ENCODE measurements around the gene SPAG16. TPM values are rescaled to one million over a fixed set of nuclear protein-coding genes. Genes with fewer than 3 reads are reported as not detected.

SPAG16 gene
- total RNA-seq, 1 experiment from 2014 or later, result 0.30 TPM

DNA sequence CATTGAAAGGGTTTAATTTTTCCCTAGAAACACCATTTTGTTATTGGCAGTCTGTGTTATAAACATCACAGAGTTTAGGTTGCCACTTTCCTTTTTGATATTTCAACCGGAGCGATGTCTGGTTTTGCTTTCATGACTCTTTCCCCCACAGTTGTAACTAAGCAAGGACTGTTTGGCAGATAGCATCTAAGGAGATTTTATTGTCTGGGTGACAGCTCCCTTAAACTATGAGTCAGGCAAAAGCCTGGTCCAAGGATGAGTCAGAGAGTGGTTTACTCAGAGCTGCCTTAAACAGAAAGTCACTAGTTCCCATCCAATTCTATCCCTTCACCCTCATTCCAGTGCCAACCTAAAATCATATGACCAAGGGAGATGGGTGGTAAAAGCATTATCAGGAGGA is 785.0 kb downstream of the SPAG16 start (continued):
- TF ChIP-seq TCF7L2 (IDR thresholded peaks at IDR 0.05; ENCODE audit: borderline replicate concordance, extremely low read depth, insufficient read depth, insufficient read length), result peak; percentile 52

DNA sequence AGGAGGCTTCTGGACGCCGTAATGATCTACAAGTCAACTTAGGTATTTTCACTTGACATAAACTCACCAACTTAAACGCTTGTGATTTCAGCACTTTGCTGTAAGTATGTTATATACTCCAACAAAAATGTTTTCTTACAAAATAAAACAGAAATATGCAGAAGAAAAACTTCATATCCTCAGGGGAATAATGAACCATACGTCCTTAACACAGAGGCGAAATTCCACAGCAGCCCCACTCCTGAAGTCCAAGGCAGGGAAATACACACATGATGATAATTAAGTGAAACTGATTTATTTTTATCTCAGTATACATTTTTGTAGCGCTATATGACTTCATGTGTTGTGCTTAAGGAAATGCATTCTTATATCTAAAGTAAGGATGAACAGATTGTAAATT is 791.2 kb downstream of the SPAG16 start:
- no peaks in the 10 kb centered on the region for H3K27me3 ChIP-seq (ENCODE audit: insufficient read depth, low read length)
- intact Hi-C loops (cut with micrococcal nuclease), result no loop called here
- H2AFZ ChIP-seq (ENCODE audit: low read depth, low read length, poor library complexity, severe bottlenecking), result no peak overlapping the region
- no peak for DNase-seq (ENCODE audit: low read depth, low spot score)
- no peak overlapping the region for H3K27ac ChIP-seq (ENCODE audit: low read depth, low read length)
- H3K9me3 ChIP-seq (ENCODE audit: control insufficient read depth in 1 of 2, insufficient read depth in 1 of 2, low read depth in 1 of 2, low read length in 2 of 2), result no peaks in the 10 kb centered on the region
- POLR2A ChIA-PET, result no interaction called here
- H3K9me2 ChIP-seq (ENCODE audit: insufficient read depth), result no peaks in the 10 kb centered on the region
- no peaks in the 10 kb centered on the region for H3K36me3 ChIP-seq (ENCODE audit: control insufficient read depth in 1 of 2, insufficient read depth in 2 of 2, low read length in 2 of 2)
- ATAC-seq, result no peak
- H3K4me1 ChIP-seq (ENCODE audit: control insufficient read depth in 1 of 2, insufficient read depth in 2 of 2, low read length in 2 of 2), result no peaks in the 10 kb centered on the region
- no peak for TF ChIP-seq EGR1 (IDR thresholded peaks at IDR 0.05; ENCODE audit: low read depth)
- no peak for TF ChIP-seq SRF (IDR thresholded peaks at IDR 0.05; ENCODE audit: low read depth)
- CTCF ChIA-PET, result no interaction called here
- H3K4me3 ChIP-seq (replicated peaks in 1 of 2; ENCODE audit: low read depth in 1 of 2, low read length in 2 of 2), result no peak overlapping the region
- RAD21 ChIA-PET (ENCODE audit: low non-redundant PET in 1 of 2, low total read pairs in 2 of 2, uncharacterized antibody in 2 of 2, unreplicated experiment in 2 of 2), result no interaction called here
- no peaks in the 10 kb centered on the region for H4K20me1 ChIP-seq (ENCODE audit: insufficient read depth)
- H3K79me2 ChIP-seq (ENCODE audit: insufficient read depth, low read length), result no peaks in the 10 kb centered on the region
- H3K9ac ChIP-seq (ENCODE audit: low read length), result no peak overlapping the region
- no TSS peak for BruUV-seq (replicated peaks)
- H3K4me2 ChIP-seq (ENCODE audit: low read length), result no peak overlapping the region

DNA sequence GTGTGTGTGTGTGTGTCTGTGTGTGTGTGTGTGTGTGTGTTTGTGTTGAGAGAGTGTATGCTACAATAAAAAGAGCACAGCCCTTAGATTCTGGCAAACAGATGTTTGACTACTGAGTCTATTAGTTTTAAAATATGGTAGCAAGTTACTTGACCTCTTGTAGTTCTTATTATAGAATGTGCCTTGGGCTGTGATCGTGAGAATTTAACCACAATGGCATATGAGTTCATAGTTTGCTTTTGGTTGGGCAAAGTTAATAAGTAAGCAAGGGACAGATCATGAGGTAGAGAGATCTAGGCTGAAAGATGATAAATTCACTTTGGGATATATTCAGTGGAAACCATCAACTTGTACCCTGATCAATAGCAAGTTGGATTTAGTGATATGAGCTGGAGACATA is 792.3 kb downstream of the SPAG16 start:
- DNase-seq (ENCODE audit: low read depth, low spot score), result no peak
- no peak overlapping the region for H2AFZ ChIP-seq (ENCODE audit: low read depth, low read length, poor library complexity, severe bottlenecking)
- no TSS peak for BruUV-seq (replicated peaks)
- no peaks in the 10 kb centered on the region for H3K27me3 ChIP-seq (ENCODE audit: insufficient read depth, low read length)
- RAD21 ChIA-PET (ENCODE audit: low non-redundant PET in 1 of 2, low total read pairs in 2 of 2, uncharacterized antibody in 2 of 2, unreplicated experiment in 2 of 2), result no interaction called here
- no peak overlapping the region for H3K9ac ChIP-seq (ENCODE audit: low read length)
- no peaks in the 10 kb centered on the region for H3K9me2 ChIP-seq (ENCODE audit: insufficient read depth)
- CTCF ChIA-PET, result no interaction called here
- POLR2A ChIA-PET, result no interaction called here
- no peaks in the 10 kb centered on the region for H3K36me3 ChIP-seq (ENCODE audit: control insufficient read depth in 1 of 2, insufficient read depth in 2 of 2, low read length in 2 of 2)
- H3K79me2 ChIP-seq (ENCODE audit: insufficient read depth, low read length), result no peaks in the 10 kb centered on the region
- no peaks in the 10 kb centered on the region for H3K4me1 ChIP-seq (ENCODE audit: control insufficient read depth in 1 of 2, insufficient read depth in 2 of 2, low read length in 2 of 2)
- TF ChIP-seq POLR2A (IDR thresholded peaks at IDR 0.05; ENCODE audit: borderline replicate concordance, extremely low read depth, insufficient read depth, insufficient read length) (no peak), SIN3A (IDR thresholded peaks at IDR 0.05; ENCODE audit: low read depth) (no peak), POLR2AphosphoS5 (IDR thresholded peaks at IDR 0.05; ENCODE audit: low read depth, low read length) (no peak), TCF7L2 (IDR thresholded peaks at IDR 0.05; ENCODE audit: borderline replicate concordance, extremely low read depth, insufficient read depth, insufficient read length) (no peak), JUND (IDR thresholded peaks at IDR 0.05) (no peak), FOSL1 (IDR thresholded peaks at IDR 0.05; ENCODE audit: low read depth) (no peak), SP1 (IDR thresholded peaks at IDR 0.05; ENCODE audit: low read depth) (no peak)
- TF ChIP-seq, protein P1, sequence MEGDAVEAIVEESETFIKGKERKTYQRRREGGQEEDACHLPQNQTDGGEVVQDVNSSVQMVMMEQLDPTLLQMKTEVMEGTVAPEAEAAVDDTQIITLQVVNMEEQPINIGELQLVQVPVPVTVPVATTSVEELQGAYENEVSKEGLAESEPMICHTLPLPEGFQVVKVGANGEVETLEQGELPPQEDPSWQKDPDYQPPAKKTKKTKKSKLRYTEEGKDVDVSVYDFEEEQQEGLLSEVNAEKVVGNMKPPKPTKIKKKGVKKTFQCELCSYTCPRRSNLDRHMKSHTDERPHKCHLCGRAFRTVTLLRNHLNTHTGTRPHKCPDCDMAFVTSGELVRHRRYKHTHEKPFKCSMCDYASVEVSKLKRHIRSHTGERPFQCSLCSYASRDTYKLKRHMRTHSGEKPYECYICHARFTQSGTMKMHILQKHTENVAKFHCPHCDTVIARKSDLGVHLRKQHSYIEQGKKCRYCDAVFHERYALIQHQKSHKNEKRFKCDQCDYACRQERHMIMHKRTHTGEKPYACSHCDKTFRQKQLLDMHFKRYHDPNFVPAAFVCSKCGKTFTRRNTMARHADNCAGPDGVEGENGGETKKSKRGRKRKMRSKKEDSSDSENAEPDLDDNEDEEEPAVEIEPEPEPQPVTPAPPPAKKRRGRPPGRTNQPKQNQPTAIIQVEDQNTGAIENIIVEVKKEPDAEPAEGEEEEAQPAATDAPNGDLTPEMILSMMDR (IDR thresholded peaks at IDR 0.05 in 2 of 3, conservative IDR thresholded peaks at IDR 0.05 in 1 of 3; ENCODE audit: borderline replicate concordance in 1 of 3, insufficient read depth in 1 of 3, low read depth in 2 of 3, low read length in 2 of 3), result no peak
- no peaks in the 10 kb centered on the region for H3K9me3 ChIP-seq (ENCODE audit: control insufficient read depth in 1 of 2, insufficient read depth in 1 of 2, low read depth in 1 of 2, low read length in 2 of 2)
- ATAC-seq, result no peak
- H3K4me2 ChIP-seq (ENCODE audit: low read length), result no peak overlapping the region
- H4K20me1 ChIP-seq (ENCODE audit: insufficient read depth), result no peaks in the 10 kb centered on the region
- H3K4me3 ChIP-seq (replicated peaks in 1 of 2; ENCODE audit: low read depth in 1 of 2, low read length in 2 of 2), result no peak overlapping the region
- intact Hi-C loops (cut with micrococcal nuclease), result no loop called here
- no peak overlapping the region for H3K27ac ChIP-seq (ENCODE audit: low read depth, low read length)
